Loucy (cell line): ENCODE data around the gene RAB39A.

Experiments
- CTCF ChIP-seq: fragments of 200-600 bp; sonication (generic); conservative IDR thresholded peaks from 2 replicates; pipeline ENCODE4 v1.5.1; 2014; ENCODE audit warnings: mild to moderate bottlenecking, antibody characterized with exemption, low read length
- EZH2phosphoT487 ChIP-seq: fragments of 200-600 bp; IDR thresholded peaks from 2 replicates; pipeline ENCODE4 v1.6.1; 2018; ENCODE audit warnings: antibody characterized with exemption, mild to moderate bottlenecking, moderate library complexity, borderline replicate concordance

- TF ChIP-seq CTCF, result no peak
- no peak for TF ChIP-seq EZH2phosphoT487
These were observed 3.9 kb upstream of the RAB39A start for GRCh38 chr11:107924306-107924705.
